HUES48 (cell line): ENCODE measurements around the gene SEC24D.

Experiments
- H3K27ac ChIP-seq: one replicate; pipeline ENCODE4 v1.7.0; 2013; ENCODE audit warnings: low read depth, low read length, inconsistent platforms
- H3K27me3 ChIP-seq: 2 replicates; pipeline ENCODE4 v1.6.1; 2013; ENCODE audit warnings: mild to moderate bottlenecking, low read length; ENCODE audit not compliant: control insufficient read depth, insufficient read depth
- H3K36me3 ChIP-seq: 2 replicates; pipeline ENCODE4 v1.6.1; 2013; ENCODE audit warnings: low read length; ENCODE audit not compliant: control insufficient read depth, insufficient read depth
- H3K4me1 ChIP-seq: 2 replicates; pipeline ENCODE4 v1.6.1; 2013; ENCODE audit warnings: mild to moderate bottlenecking, low read length; ENCODE audit not compliant: control insufficient read depth, insufficient read depth
- H3K4me3 ChIP-seq: 2 replicates; pipeline ENCODE4 v1.5.1; 2013; ENCODE audit warnings: mild to moderate bottlenecking, low read depth, low read length
- H3K9ac ChIP-seq: 2 replicates; pipeline ENCODE4 v1.6.1; 2013; ENCODE audit warnings: mild to moderate bottlenecking, low read depth, low read length, moderate library complexity
- H3K9me3 ChIP-seq: 2 replicates; pipeline ENCODE4 v1.6.1; 2013; ENCODE audit warnings: low read length; ENCODE audit not compliant: control insufficient read depth, insufficient read depth

The SEC24D gene

DNA sequence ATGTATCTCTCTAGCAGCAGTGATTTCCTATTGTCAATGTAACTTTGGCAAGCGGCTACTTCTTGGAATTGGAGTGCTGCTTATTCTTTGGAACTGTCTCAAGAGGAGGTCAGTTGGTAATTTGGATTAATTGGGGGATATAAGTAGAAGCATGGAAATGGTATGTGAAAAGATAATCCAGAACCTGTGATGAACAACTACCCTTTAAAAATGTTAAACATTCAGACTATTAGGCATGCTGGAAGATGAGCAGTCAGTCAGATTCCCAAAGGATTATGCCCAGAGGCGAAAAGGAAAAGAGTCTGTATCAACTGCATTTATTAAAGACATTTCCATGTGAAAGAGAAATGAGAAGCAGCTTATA lies 62.5 kb downstream of the SEC24D start:
- peaks cover 19% of the 10 kb centered on the region for H3K4me1 ChIP-seq
- H3K4me3 ChIP-seq = no peak overlapping the region

DNA sequence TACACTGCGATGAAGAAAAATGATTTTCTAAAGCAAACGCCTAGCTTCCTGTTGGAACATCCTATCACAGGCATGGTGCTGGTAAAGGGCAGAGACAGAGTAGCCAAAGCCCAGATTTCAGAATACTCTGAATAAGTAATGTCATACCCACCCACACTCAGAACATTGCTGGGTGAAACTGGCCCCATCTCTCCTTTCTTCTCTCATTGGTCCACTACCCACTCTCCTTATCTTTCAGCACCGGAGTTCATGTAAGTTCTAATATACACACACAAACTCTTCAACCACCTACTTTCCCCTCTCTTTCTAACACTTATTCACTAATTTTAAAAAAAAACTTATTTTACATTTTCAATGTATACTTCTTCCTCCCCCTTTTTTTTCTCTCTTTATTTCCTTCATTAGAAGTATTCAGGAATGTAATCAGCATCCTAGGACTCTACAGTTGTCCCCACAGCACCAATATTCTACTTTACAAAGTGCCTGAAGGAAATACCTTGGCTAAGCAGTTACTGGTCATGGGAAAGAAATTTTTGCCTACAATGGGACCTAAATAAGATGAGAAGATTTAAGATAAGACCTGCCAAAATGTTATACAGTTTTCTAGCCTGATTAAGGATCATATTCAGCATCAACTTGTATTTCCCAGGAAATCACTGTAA lies 63.0 kb downstream of the SEC24D start:
- H3K27me3 ChIP-seq = no peaks in the 10 kb centered on the region
- no peaks in the 10 kb centered on the region for H3K9me3 ChIP-seq
- peak overlapping the region; percentile 64 for H3K27ac ChIP-seq
- no peak overlapping the region for H3K4me3 ChIP-seq
- peaks cover 12% of the 10 kb centered on the region for H3K36me3 ChIP-seq
- no peak overlapping the region for H3K9ac ChIP-seq
- H3K4me1 ChIP-seq = peaks cover 19% of the 10 kb centered on the region

More for the DNA sequence above, 62.5 kb downstream of the SEC24D start:
- Histone ChIP-seq H3K9me3 (no peaks in the 10 kb centered on the region), H3K27me3 (no peaks in the 10 kb centered on the region), H3K36me3 (peaks cover 9% of the 10 kb centered on the region), H3K27ac (peak overlapping the region; percentile 6), H3K9ac (no peak overlapping the region)

DNA sequence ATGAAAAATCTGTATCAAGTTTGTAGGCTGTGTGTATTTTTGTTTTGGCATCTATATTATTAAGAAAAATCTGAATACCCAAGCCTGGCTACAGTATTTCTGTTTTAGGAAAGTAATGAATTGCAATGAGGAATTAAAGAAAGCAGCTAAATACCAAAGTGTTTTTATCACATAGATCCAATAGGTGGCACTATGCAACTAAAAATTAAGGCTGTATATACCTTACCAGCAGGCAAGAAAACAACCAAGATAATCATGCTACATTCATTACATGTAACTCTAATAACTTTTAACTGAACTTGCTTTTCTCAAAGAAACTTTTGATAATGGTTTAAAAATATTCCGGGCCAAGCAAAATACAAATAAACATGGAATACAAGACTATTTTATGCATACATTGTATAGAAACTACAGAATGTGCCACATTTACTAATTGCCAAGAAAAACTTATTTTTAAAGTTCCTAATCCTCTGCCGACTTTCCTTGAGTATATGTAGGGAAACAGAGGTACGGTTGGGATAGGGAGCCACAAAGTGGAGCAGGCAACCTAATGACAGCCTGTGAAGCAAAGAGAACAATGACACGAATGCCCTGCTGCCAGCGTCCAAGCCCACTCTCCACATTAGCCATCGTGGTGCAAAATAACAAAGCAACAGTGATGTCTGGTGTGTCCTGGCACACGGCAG lies 63.7 kb downstream of the SEC24D start:
- Histone ChIP-seq H3K36me3 (peaks cover 18% of the 10 kb centered on the region), H3K9me3 (no peaks in the 10 kb centered on the region), H3K4me1 (peaks cover 19% of the 10 kb centered on the region), H3K27ac (peak overlapping the region; percentile 64), H3K4me3 (no peak overlapping the region), H3K9ac (no peak overlapping the region), H3K27me3 (no peaks in the 10 kb centered on the region)

DNA sequence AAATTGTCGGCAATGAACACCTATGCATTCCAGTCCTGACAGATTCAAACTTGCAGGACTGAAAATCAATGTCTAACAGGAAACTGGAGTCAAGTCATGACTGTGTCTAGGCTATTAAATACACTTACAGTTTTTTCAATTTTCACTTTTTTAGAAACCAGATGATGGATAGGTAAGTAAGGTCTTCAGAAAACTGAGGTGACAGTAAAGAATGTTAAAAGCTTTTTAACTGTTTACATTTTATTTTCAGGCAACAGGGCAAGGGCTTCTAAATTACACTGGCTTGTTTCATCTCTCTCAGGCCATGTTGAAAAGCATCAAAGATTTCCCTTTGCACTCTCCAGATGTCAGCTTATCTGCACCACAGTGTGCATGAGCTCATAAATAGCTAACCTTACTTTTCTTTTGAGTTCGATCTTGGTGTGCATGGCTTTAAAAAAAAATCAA lies 65.2 kb downstream of the SEC24D start:
- no peak overlapping the region for H3K27ac ChIP-seq
- peaks cover 19% of the 10 kb centered on the region for H3K4me1 ChIP-seq

DNA sequence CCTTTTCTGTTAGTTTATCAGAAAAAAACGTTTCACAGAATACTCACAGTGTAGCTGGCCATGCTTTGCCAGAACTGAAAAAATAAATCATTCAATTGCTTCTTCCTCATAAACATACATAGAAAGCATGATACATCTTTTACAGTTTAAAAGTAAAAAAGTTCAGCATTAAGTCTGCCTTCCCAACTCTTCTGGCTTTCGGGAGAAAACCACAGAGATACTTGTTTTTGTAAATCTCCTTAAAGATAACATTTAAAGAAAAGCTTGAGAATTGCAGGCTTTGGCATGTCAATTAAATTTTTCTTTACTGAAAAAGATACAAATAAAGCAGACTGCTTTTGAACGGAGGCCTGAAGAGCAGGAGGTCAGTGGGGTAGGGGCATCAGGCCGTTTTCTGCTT lies 66.8 kb downstream of the SEC24D start:
- Histone ChIP-seq H3K9me3 (no peaks in the 10 kb centered on the region), H3K4me1 (peaks cover 11% of the 10 kb centered on the region; the same call in 1 of the 2 replicates), H3K4me3 (no peak overlapping the region), H3K27ac (no peak overlapping the region), H3K27me3 (no peaks in the 10 kb centered on the region), H3K36me3 (peaks cover 48% of the 10 kb centered on the region), H3K9ac (no peak overlapping the region)

More for the DNA sequence above, 65.2 kb downstream of the SEC24D start:
- Histone ChIP-seq H3K4me3 (no peak overlapping the region), H3K9ac (no peak overlapping the region), H3K27me3 (no peaks in the 10 kb centered on the region), H3K9me3 (no peaks in the 10 kb centered on the region), H3K36me3 (peaks cover 32% of the 10 kb centered on the region)

DNA sequence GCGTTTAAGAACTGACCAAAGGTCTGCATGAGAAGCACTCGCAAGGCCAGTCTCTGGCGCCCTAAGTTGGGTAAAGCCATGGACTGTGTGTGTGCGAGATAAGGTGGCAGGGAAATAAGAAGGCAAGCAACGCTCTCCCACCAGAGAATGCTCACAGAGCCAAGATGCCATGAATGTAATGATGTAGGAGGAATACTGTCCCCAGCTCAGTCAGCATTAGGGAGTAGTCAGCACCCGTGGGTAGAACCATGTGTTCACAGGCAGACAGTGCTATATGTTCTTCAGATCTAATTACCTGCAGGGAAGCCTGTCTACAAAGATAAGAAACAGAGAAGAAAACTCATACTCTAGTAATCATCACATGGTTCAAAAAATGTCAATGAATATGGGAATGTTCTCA lies 68.8 kb downstream of the SEC24D start:
- Histone ChIP-seq H3K4me1 (no peaks in the 10 kb centered on the region), H3K4me3 (no peak overlapping the region), H3K27ac (no peak overlapping the region), H3K36me3 (peaks cover 65% of the 10 kb centered on the region), H3K9me3 (no peaks in the 10 kb centered on the region), H3K9ac (no peak overlapping the region), H3K27me3 (no peaks in the 10 kb centered on the region)

DNA sequence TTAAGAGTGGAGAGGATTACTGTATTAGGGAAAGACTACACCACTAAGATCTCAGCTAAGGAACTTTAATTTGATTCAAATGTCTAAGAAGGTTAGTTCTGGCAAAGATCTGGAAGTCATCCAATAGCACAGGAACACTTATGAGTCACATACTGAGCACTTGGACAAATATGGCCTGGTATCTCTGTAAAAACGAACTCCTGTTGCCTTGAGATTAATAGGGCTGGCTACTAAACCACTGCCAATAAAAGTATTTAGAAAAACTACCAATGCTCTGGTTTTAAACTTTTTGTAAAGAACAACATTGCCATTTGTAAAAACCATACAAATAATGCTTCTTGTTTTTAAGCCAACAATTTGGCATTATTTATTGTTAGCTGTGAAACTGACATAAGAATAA lies 70.5 kb downstream of the SEC24D start:
- Histone ChIP-seq H3K9me3 (no peaks in the 10 kb centered on the region), H3K27me3 (no peaks in the 10 kb centered on the region), H3K27ac (no peak overlapping the region), H3K4me1 (no peaks in the 10 kb centered on the region), H3K4me3 (no peak overlapping the region), H3K9ac (no peak overlapping the region), H3K36me3 (peaks cover 78% of the 10 kb centered on the region)

DNA sequence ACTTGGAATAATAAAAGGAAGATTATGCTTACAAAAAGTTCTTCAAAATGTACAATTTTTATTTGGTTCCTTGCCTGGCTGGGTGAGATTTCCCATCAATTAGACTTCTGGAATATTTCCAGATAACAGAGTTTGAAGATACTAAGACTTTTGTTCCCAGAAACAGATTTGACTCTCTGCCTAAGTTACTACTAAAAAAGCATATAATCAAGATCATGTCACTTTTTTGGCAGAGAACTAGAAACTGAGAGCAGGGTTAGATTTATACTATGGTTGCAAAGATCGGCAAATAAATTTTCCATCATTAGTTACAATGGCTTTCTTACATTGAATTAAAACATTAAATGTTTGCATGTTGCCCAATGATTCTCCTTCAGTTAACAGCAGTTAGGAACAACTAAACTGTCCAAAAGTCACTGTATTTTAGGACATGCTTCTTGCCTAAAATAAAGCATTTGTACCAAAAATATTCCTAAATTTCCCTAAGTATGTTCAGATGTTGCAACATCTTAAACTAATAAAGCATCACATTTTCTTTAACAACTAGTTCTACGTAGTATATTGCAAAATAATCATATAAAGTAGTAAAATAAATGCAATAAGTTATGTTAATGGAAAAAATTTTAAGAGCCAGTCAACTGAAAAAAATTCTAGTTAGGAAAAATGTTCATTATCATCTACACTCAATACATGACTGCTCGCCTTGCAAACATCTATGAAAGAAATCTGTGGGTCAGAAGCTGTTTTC lies 73.0 kb downstream of the SEC24D start:
- Histone ChIP-seq H3K4me1 (no peaks in the 10 kb centered on the region), H3K27ac (no peak overlapping the region), H3K4me3 (no peak overlapping the region), H3K27me3 (no peaks in the 10 kb centered on the region), H3K36me3 (peaks cover 74% of the 10 kb centered on the region), H3K9ac (no peak overlapping the region), H3K9me3 (no peaks in the 10 kb centered on the region)

DNA sequence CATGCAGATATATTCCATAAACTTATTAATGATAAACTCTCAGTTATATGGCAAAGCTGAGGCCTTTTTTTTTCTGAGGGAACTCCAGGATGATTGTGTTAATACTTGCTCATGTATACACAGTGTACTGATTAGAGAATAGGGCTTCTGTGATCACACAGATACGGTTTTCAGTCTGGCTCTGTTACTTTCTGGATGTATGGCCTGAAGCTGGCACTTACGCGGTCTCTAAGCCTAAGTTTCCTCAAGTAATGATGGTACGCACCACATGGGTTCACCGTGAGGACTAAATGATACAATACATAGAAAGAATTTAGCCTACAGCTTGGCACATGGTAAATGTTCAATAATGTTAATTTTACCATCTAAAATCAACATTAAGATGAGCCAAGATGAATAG lies 73.8 kb downstream of the SEC24D start:
- no peak overlapping the region for H3K4me3 ChIP-seq
- H3K9ac ChIP-seq = no peak overlapping the region
- H3K9me3 ChIP-seq = no peaks in the 10 kb centered on the region
- H3K27ac ChIP-seq = no peak overlapping the region
- H3K4me1 ChIP-seq = no peaks in the 10 kb centered on the region
- no peaks in the 10 kb centered on the region for H3K27me3 ChIP-seq
- H3K36me3 ChIP-seq = peaks cover 73% of the 10 kb centered on the region

DNA sequence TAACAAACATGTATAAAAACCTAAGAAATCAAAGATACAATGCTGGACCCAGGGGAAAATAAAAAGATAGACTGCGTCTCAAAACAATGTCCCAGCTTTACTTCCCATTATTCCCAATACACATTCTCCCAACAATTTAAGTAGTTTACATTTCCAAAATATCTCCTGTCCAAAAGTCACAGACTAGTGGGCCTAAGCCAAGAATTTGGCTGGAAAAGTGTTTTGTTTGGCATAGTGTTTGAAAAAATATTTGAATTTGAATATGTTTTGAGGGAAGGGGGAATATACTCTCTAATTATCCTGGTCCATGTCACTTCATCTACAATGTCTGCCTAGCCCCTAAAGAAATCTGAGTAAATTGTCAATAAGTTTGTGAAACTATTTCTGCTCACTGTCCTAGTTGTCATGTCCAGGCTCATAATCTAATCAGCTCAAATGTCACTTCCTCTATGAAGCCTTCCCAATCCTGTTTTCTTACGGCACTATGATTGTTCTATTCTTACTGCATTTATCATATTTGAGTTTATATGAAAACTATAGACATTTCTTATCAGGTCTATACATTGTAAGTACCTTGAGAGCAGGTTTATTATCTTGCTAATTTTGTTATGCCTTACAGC lies 74.4 kb downstream of the SEC24D start:
- Histone ChIP-seq H3K4me3 (no peak overlapping the region), H3K4me1 (0 out of 2 replicates have a peak, but pooled peaks cover 2% of the 10 kb centered on the region), H3K36me3 (peaks cover 73% of the 10 kb centered on the region), H3K27ac (no peak overlapping the region), H3K9me3 (no peaks in the 10 kb centered on the region), H3K27me3 (no peaks in the 10 kb centered on the region), H3K9ac (no peak overlapping the region)
